GM19467 (cell line): ENCODE measurements around the gene FAM161A.
"Not testable (repeated sequence)": the region's sequence is repeated elsewhere in the genome, so short reads cannot be mapped to it uniquely, and the experiment has no call there.

Experiments
- ATAC-seq: cut with Tn5 transposase; IDR thresholded peaks from one replicate; pipeline ENCODE4 v1.9.1; 2021; ENCODE audit warnings: mild to moderate bottlenecking, moderate library complexity; ENCODE audit not compliant: unreplicated experiment

The FAM161A gene, protein sequence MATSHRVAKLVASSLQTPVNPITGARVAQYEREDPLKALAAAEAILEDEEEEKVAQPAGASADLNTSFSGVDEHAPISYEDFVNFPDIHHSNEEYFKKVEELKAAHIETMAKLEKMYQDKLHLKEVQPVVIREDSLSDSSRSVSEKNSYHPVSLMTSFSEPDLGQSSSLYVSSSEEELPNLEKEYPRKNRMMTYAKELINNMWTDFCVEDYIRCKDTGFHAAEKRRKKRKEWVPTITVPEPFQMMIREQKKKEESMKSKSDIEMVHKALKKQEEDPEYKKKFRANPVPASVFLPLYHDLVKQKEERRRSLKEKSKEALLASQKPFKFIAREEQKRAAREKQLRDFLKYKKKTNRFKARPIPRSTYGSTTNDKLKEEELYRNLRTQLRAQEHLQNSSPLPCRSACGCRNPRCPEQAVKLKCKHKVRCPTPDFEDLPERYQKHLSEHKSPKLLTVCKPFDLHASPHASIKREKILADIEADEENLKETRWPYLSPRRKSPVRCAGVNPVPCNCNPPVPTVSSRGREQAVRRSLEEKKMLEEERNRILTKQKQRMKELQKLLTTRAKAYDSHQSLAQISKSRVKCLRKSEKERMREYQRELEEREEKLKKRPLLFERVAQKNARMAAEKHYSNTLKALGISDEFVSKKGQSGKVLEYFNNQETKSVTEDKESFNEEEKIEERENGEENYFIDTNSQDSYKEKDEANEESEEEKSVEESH

DNA sequence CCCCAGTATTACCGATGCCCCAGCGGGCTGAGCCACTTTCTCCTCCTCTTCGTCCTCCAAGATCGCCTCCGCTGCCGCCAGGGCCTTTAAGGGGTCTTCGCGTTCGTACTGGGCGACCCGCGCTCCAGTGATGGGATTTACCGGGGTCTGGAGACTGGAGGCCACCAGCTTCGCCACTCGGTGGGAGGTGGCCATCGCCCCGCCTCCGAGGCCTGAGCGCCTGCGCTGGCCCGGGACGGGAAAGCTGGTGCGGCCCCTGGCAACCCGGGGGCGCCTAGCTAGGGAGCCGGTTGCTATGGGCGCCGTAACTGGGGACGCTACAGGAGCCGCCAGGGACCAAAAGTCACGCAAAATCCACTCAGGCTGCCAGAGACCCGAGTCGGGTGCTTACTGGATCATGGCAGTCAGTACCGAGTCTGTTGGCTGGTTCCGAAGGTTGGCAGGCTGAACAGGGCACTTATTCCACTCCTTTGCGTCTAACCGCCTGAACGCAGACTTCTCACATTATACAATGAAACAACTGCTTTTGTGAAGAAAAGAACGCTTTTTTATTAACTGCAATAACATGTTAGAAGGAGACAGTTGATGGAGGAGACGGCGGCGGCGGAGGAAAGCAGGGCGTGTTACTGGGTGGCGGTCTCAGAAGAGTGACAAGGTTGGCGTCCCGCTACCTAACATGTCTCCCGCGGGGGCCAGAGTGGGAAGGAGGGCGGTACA, at the start of gene FAM161A:
FAM161A (minus strand) TSS at position 214 of the 717 bp plus-strand sequence; CDS start at position 195, 19 bp downstream.
- ATAC-seq, result peak; percentile 73

DNA sequence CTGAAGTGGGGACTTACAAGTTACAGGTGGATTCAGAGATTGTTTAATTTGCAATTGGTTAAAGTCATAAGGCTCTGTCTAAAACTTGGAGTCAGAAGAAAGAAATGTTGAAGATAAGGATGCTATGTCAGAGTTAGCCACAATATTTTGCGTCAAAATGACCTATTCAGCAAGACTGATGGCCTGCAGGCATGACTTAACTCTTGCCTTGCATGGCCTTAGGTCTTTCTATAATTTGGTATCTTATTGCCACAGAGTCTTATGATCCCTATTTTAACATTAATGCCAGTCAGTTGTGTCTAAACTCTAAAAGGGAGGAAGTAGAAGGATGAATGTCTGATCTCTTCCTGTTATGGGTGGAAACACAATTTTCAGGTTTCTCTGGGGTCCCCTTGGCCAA, 46.4 kb upstream of the FAM161A start:
- no peak for ATAC-seq

DNA sequence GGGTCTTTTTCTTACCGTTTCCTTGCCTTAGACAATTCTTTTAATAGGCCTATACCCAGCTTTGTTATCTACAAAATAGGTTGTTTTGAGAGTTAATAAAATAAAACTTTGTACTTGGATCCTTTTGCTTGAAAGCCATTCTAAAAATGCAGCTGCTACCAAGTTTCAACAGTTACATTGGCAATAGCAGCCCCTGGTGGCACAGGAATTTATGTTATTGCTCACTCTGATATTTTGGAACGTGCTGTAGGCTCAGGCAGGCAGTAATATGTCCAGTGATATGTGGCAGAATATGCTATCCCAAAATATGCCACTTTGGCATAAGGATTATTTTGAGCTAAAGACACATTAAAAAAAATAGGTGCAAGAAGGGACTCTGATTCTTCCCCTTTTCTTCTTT, 45.0 kb upstream of the FAM161A start:
- no peak for ATAC-seq

DNA sequence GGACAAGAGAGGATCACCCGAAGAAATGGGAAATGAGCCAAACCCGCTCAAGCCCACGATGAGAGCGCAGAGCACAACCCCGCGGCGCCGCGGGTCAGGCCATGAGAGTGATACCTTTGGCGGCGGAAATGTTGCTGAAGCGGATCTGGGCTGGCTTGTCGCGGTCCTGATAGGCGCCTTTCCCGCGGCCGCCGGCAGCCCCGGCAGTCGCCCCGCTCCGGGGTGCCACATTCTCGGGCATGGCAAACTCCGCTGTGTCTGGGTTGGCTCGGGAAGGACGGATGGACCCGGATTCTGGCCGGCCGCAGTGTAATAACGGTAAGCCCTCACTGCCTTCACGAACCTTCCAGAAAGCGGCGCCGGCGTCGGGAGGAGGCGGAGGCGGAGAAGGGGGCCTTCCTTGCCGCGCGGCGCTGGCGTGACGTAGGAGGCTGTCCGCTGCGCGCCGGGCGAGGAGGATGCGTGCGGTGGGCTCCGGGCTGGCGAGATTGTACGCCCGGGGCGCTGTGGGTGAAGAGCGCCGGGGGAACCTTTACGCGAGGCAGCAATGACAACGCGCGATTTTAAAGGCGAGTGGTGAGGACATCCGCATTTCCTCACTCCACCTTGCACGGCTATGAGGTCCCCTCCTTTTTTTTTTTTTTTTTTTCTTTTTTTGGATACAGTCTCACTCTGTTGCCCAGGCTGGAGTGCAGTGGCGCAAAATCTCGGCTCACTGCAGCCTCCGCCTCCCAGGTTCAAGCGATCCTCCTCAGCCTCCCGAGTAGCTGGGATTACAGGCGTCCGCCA, 34.6 kb upstream of the FAM161A start, which contains the start of gene CCT4:
CCT4 (minus strand) TSS at position 390 of the 789 bp plus-strand sequence; CDS start at position 241, 149 bp downstream.
- peak; percentile 68 for ATAC-seq

DNA sequence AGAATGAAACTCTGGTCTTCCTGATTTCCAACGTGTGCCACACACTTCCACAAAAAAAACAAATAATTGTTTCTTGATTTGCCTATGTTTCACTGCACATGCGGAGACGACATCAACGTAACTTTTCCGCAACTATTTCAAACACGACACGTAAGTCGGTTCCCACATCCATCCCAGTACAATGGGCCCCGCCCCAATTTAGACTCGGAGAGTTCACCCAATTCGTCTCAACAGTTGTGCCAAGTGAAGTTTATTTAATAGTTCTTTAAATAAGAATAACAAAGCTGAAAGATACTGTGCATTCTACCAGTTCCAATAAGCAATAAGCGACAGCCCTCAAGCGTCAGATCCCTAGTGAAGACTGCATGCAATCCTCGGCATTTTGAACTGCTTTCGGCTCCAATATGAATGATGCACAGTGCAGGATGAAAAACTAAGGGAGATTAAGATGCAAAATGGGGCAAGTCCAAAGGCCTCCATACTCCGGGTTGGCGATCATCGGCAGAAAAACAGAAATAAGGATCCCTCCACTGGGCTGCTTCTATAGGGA, 33.9 kb upstream of the FAM161A start:
- ATAC-seq, result no peak

DNA sequence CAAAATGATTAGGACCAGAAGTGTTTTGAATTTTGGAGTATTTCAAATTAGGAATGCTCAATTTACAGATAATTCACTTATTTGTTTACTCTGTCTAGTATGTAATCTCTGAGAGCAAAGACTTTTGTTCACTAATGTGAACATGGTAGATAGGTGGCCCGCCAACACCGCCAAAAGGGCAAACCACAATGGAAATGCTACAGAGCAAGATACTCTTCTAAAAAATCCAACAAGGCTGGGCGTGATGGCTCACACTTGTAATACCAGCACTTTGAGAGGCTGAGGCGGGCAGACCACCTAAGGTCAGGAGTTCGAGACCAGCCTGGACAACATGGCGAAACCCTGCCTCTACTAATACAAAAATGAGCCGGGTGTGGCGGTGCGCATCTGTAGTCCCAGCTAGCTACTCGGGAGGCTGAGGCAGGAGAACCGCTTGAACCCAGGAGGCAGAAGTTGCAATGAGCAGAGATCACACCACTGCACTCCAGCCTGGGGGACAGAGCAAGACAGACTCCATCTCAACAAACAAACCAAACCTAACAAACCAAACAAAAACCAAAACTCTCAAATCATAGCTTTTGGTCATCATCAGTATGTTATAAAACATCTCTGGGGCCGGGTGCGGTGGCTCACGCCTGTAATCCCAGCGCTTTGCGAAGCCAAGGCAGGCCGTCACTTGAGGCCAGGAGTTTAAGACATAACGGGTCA, 32.2 kb upstream of the FAM161A start:
- ATAC-seq, result no peak

DNA sequence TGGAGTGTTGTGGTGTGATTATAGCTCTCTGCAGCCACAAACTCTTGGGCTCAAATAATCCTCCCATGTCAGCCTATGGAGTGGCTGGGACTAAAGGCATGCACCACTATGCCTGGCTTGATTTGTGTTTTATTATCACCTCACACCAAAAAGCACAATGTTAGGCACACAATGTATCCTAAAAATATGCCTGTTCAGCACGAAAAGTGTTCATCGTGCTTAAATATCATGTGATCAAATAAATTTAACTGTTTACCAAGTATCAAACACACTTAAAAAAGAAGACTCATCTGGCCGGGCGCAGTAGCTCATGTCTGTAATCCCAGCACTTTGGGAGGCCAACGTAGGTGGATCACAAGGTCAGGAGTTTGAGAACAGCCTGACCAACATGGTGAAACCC, 29.0 kb upstream of the FAM161A start:
- ATAC-seq, result no peak

DNA sequence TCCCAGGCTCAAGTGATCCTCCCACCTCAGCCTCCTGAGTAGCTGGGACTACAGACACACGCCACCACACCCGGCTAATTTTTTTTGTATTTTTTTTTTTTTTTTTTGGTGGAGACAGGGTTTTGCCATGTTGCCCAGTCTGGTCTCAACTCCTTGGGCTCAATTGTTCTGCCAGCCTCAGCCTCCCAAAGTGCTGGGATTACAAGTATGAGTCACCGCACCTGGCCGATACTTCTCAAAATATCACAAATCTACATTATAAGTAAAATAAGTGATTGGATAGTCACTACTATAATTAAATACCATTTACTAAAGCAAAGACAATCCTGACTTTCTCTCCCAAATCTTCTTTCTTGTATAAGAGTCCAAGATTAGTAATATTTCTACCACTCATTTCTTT, 25.5 kb upstream of the FAM161A start:
- not testable (repeated sequence) for ATAC-seq

DNA sequence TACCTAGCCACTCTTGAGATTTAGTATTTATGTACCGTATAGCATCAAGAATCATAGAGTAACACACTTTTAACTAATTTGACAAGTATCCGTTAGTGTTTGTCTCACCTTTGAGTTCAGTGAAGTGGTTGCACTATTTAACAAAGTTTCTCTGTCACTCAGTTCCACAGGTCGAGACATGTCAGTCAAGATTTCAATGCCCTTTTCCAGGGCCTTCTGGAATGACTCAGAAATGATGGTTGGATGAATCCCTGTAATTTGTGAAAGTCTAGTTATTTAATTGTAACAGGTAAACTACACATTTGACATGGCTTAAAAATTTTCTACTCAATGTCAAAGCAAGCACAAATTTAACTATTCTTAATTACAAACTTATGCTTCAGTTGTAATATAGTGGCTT, 24.9 kb upstream of the FAM161A start:
- no peak for ATAC-seq

DNA sequence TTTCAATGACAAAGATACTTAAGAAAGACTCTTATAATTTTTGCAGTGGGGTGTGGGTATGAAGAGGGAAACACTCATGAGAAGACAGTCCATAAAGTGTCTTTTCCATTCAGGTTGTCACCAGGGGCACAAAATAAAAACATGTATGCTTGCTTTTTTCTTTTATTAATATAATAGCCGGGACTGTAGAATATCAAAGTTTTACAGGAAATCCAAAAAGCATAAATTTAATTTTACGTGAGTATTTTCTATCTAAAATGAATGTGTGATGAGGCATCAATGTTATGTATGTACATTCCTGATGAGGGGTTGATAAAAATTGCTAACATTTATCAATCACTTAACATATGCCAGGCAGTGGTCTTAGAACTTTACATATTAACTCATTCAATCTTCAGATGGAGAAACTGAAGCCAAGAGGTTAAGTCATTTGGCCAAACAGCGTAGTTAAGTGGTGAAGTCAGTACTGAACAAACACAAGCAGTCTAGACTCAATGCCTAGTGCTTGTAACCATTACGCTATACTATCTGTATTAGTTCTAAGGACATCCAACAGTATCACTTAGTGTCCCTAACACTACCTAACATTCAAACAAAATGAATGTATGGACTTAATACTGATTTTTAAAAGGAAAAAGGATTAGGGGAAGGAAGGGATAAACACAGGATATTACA, 23.8 kb upstream of the FAM161A start:
- ATAC-seq, result no peak

DNA sequence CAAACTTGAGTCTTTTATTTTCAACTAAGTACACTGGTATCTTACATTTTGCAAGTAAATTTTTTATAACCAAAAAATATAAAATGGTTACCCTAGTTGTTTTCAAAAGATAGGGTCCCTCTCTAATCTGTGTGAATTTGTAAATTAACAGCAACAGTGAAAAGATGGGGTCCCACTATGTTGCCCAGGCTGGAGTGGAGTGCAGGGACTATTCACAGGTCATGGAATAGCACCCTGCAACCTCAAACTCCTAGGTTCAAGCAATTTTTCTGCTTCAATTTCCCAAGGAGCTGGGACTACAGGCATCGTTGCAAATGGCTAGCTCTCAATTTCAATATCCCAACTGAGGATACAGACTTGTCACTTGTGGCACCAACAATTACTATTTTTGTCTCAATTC, 22.5 kb upstream of the FAM161A start:
- no peak for ATAC-seq

DNA sequence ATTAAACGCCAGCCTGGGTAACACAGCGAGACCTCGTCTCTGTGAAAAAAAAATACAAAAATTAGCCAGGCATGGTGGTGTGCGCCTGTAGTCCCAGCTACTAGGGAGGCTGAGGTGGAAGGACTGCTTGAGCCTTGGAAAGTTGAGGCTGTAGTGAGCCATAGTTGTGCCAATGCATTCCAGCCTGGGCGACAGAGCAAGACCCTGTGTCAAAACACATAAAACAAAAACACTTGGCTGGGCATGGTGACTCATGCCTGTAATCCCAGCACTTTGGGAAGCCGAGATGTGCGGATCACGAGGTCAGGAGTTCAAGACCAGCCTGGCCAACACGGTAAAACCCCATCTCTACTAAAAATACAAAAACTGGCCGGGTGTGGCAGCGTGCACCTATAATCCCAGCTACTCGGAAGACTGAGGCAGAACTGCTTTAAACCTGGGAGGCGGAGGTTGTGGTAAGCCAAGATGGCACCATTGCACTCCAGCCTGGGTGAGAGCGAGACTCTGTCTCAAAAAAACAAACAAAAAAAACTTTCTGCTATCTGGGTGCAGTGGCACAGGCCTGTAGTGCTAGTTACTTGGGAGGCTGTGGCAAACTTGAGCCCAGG, 12.7 kb upstream of the FAM161A start:
- ATAC-seq, result not testable (repeated sequence)

DNA sequence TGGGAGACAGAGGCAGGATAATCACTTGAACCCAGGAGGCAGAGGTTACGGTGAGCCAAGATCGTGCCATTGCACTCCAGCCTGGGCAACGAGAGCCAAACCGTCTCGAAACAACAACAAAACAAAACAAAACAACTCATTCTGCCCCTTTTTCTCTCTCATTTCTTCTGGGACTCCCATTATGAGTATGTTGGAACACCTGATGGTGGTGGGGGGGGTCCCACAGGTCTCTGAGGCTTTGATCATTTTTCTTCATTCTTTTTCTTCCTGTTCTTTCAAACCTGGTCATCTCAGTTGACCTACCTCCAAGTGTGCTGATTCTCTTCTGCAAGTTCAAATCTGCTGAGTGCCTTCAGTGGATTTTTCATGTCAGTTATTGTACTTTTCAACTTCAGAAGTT, 8.2 kb upstream of the FAM161A start:
- no peak for ATAC-seq

DNA sequence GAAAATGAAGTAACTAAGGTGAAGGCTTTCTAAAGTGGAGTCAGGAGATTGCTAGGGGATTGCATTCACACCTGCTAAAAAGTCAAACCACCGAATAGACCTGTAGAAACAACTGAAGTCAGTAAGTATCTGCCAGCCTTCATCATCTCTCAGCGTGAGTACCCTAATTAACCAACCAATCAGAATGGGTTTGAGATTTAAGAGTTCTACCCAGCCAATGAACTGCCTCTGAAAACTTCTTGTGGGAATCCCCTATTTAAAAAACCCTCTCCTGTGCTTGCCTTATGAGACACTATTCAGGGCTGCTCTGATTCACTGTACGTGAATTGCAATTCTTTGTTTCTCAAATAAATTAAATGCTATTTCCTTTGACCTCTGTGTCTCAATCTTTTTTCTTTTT, 3.4 kb upstream of the FAM161A start:
- ATAC-seq, result no peak

DNA sequence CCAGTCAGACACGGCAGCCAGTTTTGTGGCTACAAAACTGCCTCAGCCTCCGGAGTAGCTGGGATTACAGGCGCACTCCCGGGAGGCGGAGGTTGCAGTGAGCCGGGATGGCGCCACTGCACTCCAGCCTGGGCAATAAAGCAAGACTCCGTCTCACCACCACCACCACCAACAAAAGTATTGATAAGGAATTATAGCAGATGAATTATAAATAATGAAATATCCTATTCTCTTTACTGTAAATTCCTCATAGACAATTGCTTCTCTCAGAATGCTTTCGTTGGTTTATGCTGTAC, 1.4 kb upstream of the FAM161A start:
- ATAC-seq, result no peak

DNA sequence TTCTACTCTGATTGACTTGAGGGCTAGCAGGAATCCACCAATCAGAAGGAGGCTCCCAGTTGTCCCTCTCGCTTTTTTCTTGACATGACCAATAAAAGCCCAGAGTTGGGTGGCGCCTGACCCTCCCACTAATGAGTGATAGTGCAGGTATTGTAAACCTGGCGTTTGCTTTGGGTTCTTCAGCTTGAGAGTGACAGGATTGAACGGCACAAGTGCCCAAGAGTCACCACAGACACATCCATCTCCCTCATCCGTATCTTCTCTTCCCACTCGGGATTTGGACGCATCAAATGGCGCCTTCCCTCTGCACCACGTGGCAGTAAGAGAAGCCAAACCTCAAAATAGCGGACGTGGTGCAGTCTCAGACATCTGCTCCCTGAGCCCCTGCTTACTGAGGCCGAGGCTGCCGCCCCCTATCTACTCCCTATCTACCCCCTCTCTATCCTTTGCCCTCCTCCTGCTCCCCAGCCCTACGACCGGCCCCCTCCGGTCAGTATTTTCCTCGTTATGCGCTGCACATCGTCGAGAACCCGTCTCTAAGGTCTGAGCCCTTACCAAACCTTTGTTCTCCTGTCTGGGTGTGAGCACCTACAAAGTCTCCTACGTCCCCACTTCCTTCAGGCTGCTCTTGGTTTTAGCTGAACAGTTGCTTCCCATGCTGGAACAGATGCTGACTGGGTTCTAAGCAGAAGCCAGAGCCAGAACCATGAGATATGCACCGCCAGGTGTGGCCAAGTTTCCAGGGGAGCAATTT, 881 bp upstream of the FAM161A start:
- peak; percentile 87 for ATAC-seq

DNA sequence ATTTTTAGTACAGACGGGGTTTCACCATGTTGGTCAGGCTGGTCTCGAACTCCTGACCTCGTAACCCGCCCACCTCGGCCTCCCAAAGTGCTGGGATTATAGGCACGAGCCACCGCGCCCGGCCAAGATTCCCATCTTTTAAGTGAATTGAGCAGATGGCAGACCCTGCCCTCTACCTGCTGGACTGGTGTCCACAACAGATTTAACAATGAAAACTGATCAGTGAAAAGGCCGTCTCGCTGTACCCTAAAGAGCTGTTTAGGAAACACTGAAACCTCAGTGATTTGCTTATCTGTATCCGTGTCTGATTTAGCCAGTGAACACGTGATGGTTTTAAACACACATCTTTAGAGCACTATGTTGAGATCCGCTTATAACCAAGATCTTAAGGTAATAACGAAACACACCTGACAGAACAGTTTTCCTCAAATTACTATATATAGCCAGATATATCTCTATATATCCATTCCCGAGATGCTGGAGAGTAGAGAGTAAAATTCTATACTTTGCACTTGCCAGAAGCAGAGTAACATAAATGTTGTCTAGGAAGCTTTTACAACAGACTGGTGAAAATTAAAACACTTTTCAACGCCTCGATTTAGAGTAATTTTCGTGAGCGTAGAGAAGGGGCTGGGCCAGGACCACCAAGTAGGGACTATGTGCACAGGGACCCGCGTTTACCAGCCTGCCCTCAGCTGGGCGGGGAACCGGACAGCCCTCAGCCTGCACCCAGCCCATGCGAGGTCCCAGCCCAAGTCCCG, 594 bp downstream of the FAM161A start:
- peak; percentile 53 for ATAC-seq

DNA sequence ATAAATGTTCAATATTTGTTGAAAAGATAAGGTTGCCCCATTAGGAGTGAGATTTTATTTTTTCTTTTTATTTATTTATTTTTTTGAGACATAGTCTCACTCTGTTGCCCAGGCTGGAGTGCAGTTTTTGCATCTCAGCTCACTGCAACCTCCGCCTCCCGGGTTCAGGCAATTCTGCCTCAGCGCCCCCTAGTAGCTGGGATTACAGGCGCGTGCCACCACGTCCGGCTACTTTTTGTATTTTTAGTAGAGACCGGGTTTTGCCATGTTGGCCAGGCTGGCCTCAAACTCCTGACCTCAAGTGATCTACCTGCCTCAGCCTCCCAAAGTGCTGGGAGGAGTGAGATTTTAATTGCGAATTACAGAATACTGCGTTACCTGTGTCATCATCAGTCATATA, 2.6 kb downstream of the FAM161A start:
- not testable (repeated sequence) for ATAC-seq
